NT2/D1 (cell line): ENCODE results near the gene NAGK.

Source experiments
- SUZ12 ChIP-seq: IDR thresholded peaks from 2 replicates; pipeline ENCODE4 v1.6.1; 2011; ENCODE audit not compliant: insufficient read length, insufficient read depth; ENCODE audit errors: extremely low read depth
- YY1 ChIP-seq: IDR thresholded peaks from 2 replicates; pipeline ENCODE4 v1.6.1; 2011; ENCODE audit not compliant: insufficient read length, insufficient read depth

GRCh38 chr2:71064110-71064611 lies 4.3 kb upstream of the NAGK start:
- TF ChIP-seq YY1 (no peak), SUZ12 (no peak)
